GM12875 (cell line): ENCODE data around the gene SHB.

Source experiments
- H3K4me3 ChIP-seq: one replicate; pipeline ENCODE4 v1.5.1; 2011; ENCODE audit warnings: low read depth, low read length, control low read depth
- TF ChIP-seq, protein P1 (sequence below): IDR thresholded peaks from 2 replicates; pipeline ENCODE4 v1.5.1; 2011; ENCODE audit warnings: low read depth, mild to moderate bottlenecking, control low read depth, inconsistent platforms, low read length, moderate library complexity, borderline replicate concordance; ENCODE audit not compliant: insufficient read depth

SHB gene

DNA sequence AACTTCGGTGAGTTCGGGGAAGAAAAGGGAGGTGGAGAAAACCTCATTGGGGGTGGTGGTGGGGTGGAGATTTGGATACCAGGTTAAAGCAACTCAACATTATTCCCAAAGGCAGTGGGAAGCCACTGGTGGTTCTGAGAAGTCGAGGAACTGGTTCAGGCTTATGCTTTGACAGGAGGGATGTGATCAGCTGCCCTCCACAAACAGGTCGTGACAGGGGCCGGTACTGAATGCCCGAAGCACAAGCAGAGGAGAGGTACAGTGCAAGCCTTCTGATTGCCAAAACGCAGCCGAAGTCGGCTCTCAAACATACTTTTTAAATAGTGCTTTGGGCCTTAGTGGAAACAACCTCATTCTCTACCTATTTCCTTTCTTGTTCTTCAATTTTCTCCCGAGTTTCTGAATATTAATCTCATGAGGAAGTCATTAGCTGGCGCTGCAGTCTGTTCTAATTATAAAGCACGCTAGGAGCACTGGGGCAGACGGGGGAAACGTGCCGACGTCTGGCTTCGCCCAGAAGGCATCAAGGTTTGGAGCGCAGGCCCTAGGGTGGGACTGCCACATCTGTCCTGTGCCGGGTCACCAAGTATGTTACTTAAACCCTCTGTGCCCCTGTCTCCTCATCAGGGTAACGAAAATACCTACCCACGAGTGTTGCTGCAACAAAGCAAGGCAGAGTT lies 27.3 kb downstream of the SHB start:
- TF ChIP-seq, protein P1, sequence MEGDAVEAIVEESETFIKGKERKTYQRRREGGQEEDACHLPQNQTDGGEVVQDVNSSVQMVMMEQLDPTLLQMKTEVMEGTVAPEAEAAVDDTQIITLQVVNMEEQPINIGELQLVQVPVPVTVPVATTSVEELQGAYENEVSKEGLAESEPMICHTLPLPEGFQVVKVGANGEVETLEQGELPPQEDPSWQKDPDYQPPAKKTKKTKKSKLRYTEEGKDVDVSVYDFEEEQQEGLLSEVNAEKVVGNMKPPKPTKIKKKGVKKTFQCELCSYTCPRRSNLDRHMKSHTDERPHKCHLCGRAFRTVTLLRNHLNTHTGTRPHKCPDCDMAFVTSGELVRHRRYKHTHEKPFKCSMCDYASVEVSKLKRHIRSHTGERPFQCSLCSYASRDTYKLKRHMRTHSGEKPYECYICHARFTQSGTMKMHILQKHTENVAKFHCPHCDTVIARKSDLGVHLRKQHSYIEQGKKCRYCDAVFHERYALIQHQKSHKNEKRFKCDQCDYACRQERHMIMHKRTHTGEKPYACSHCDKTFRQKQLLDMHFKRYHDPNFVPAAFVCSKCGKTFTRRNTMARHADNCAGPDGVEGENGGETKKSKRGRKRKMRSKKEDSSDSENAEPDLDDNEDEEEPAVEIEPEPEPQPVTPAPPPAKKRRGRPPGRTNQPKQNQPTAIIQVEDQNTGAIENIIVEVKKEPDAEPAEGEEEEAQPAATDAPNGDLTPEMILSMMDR: no peak
- H3K4me3 ChIP-seq: no peak overlapping the region

DNA sequence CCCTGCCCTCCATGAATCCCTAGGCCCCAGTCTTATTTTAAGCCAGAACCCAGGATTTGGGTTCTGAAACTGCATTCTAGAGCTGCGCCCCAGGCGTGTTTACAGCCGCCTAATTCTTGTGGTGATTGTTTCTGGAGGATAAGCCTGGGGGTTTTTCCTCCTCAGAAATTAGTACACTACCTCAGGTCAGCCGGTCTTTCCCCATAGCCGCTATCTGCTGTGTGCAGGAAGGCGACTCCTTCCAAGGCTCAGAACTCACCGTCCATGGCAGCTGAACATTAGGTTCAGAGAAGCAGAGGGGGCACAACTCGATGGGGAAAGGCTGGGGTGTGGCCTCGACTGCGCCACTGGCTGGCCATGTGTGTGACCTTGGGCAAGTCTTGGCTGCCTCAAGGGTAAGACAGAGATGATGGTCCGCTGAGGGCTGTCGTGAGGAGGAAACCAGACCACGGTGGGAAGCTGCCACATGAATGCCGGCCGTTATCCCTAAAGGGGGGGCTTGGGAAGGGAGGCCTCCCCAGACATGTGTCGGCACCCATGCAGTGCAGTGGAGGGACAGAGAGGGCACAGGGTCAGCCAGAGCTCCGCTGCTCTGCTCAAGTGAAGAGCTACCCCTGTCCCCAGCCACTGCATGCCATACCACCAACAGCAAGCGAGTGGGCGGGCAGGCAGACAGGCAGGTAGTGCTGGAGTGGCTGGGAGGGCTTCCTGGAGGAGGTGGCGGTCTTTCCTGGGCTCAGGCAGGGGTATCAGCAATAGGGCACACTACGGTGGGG lies 28.9 kb downstream of the SHB start:
- TF ChIP-seq, protein P1: no peak
- H3K4me3 ChIP-seq: no peak overlapping the region

- TF ChIP-seq, protein P1: no peak
- no peak overlapping the region for H3K4me3 ChIP-seq
Measured at GRCh38 chr9:38039090-38039906, 29.7 kb downstream of the SHB start.

DNA sequence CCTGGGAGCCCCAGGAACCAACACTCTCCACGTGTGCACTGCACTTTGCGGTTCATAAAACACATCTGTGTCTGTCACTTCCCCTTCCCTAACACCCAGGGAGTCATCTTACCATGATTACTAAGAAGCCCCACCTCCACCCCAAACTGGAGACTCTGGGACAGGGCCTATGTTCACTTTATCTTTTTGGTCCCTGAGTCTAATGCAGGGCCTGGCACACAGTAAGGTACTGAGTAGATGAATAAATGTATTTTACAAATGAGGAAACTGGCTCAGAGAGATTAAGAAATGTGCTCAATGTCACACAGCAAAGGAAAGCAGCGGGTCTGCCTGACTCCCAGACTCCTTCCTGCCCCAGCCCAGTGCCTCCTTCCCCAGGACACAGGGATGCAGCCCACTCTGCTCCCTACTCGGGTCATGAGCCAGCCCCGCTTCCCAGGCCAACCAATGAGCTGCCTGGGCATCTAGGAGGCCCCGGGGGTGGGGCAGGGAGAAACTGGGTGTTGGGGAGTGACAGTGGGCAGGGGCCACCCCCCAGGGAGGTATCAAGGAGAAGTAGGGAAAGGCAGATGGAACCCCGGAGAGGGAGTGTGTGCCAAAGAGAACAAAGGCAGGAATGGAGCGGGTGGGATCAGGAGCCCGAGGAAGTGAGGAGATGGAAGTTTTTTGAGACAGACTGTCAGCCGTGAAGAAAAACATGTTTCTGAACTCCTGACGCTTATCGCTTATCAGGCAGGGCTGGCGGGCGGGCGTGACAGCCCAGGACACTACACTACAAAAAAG lies 30.5 kb downstream of the SHB start:
- TF ChIP-seq, protein P1: no peak
- H3K4me3 ChIP-seq: no peak overlapping the region

DNA sequence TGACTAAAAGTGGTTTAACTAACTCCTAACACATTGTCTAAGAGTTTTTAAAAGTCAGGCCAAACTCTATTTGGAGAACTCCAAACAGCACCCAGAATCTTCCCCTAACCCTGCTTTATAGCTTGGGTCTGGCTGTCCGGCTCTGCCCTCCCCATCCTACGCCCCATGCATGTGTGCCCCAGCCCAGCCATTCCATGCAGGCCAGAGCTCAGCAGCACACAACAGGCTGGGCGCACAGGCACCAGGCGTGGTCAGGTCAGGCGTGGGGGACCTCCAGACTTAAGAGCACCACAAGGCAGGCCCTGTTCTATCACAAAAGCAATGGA lies 31.1 kb downstream of the SHB start:
- TF ChIP-seq, protein P1: no peak
- no peak overlapping the region for H3K4me3 ChIP-seq

DNA sequence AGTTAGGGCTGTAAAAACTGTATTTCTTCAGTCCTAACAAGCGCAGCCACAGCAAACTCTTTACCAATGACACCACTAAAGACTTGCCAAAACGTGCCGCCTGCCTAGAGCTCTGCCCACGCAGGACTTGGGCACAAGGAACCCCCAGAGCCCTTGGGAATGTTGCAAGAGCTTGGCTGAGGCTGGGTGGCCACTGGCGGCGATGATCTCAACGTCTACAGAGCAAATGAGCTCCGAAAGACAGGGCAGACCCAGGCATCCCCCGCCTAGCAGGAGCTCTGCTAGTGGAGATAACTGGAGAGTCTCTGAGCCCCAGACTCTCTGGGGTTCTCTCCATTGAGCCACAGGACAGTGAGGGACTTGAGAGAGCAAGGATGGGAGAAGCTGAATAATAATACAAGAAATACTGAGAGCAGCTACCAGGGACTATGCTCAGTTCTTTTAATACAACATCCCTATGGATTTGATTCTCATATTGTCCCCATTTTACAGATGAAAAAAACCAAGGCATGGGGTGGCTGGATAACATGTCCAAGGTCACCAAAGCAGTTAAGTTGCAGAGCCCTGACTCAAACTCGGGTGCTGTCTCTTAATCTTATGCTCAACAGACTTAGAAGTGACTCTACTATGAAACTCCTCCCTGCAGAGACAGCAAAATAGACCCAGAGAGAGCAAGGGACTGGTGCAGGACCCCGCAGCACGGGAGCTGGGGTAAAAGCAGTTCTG lies 32.5 kb downstream of the SHB start:
- TF ChIP-seq, protein P1: no peak

More for the DNA sequence above, 32.5 kb downstream of the SHB start:
- H3K4me3 ChIP-seq: no peak overlapping the region
